Pancreas (tissue), 10 donors: ENCODE measurements around the gene RAB5B. TPM values are rescaled to one million over a fixed set of nuclear protein-coding genes. Genes with fewer than 3 reads are reported as not detected.
"Not testable (repeated sequence)": the region's sequence is repeated elsewhere in the genome, so short reads cannot be mapped to it uniquely, and the experiment has no call there.

Source experiments
- ATAC-seq, 4 donors: fragments of 200-7000 bp; cut with Tn5 transposase; one replicate each; pipeline versions ENCODE4 v1.8.0 to v1.9.1; 2020; ENCODE audit warnings: mild to moderate bottlenecking in 4 of 4, moderate library complexity in 4 of 4
- DNase-seq, 6 donors: peaks; one replicate each; pipeline ENCODE4 v3.0.0-alpha.2; 2020
- FAIRE-seq: peaks from 2 replicates; lab custom pipeline; 2012; peaks lifted over from hg19 to GRCh38; lab: Jason Lieb, UNC
- H3K27ac ChIP-seq, 4 donors: fragments of 200-600 bp; sonication (generic); 1 replicate in 3 of 4; 2 replicates in 1 of 4; pipeline versions ENCODE4 v1.5.0 to v1.8.0; 2020
- H3K27me3 ChIP-seq, 4 donors: fragments of 200-600 bp; one replicate each; pipeline ENCODE4 v1.8.0; 2021
- H3K36me3 ChIP-seq, 3 donors: fragments of 200-600 bp; sonication (generic) in 1 of 3; one replicate each; pipeline versions ENCODE4 v1.5.0 to v1.8.0; 2020 to 2021
- H3K4me1 ChIP-seq, 3 donors: fragments of 200-600 bp; one replicate each; pipeline ENCODE4 v1.8.0; 2021
- H3K4me3 ChIP-seq, 4 donors: fragments of 200-600 bp; sonication (generic) in 2 of 4; one replicate each; pipeline versions ENCODE4 v1.5.0 to v1.8.0; 2020 to 2021
- H3K9me3 ChIP-seq, 4 donors: fragments of 200-600 bp; one replicate each; pipeline ENCODE4 v1.8.0; 2021
- WGBS, 2 donors: extraction: QIAGEN DNeasy Blood & Tissue Kit; methylation state at CpG; one replicate each; pipeline ENCODE4 v1.1.7; 2013; 5-methylcytosine and 5-hydroxymethylcytosine counted together
- intact Hi-C, 3 donors: fragments of 100-400 bp; cut with DNase I; formaldehyde crosslinking; loops; one replicate each; pipeline versions ENCODE4 v1.11.1 to v1.14.2; 2022
- polyA plus RNA-seq, 2 donors: library from polyadenylated mRNA; stranded (reverse); fragments of 200-250 nt; gene quantifications; one replicate each; pipeline ENCODE4 v1.2.3, GENCODE V29; 2013
- total RNA-seq, 6 donors: library from RNA; stranded (reverse); fragmentation: NEBNext Ultra II Directional in 4 of 6; extraction: Animal tissue kit (Norgen Biotek cat#: 25700) in 4 of 6; gene quantifications; one replicate each; pipeline versions ENCODE4 v1.2.1 to v1.2.4, GENCODE V29; 2021 to 2023
- TF ChIP-seq, protein P1 (sequence below), 4 donors: fragments of 200-600 bp; sonication (generic) in 3 of 4; IDR thresholded peaks; one replicate each; pipeline versions ENCODE4 v1.5.0 to v1.8.0; 2021; ENCODE audit warnings: antibody characterized with exemption in 4 of 4
- donor health status: healthy with polysubstance abuse.
- donor health status: DM: no; HTN: no; CAD: no; lungs with moderate emphysema.
- donor health status: DM: no; HTN: no; CAD: no.
- donor health status: control.
- donor health status: control.
- donor health status: Bipolar disorder and iron deficiency.
- donor health status: DM: yes; HTN: yes; CAD: no.
- donor health status: DM: no; HTN: no; CAD: no.
- donor health status: DM: no; HTN: no; CAD: no.
- donor health status: DM: yes; HTN: yes; CAD: no.

RAB5B gene
- total and polyA plus RNA-seq, 8 donors: 19.8 to 76.8 (median 36.4) TPM

DNA sequence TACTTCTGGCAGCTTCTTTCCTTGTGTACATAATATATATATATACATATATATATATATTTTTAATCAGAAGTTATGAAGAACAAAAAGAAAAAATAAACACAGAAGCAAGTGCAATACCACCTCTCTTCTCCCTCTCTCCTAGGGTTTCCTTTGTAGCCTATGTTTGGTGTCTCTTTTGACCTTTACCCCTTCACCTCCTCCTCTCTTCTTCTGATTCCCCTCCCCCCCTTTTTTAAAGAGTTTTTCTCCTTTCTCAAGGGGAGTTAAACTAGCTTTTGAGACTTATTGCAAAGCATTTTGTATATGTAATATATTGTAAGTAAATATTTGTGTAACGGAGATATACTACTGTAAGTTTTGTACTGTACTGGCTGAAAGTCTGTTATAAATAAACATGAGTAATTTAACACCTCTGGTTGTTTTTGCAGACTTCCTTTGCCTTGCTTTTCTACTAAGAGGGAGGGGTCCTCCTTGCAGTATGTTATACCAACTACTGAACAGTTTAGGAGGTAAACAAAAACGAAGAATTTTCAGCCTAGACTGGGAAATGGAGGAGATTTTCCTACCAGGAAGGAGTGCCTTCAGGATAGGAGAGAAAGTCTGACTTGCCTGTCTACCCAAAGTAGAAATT is 64.3 kb downstream of the RAB5B start:
- DNase-seq: no peak
- Histone ChIP-seq H3K9me3 (no peaks in the 10 kb centered on the region), H3K27ac (no peak overlapping the region), H3K27me3 (no peaks in the 10 kb centered on the region), H3K4me1 (peaks cover 5 to 9% (median 5%) of the 10 kb centered on the region in 3 donors), H3K36me3 (peaks cover 0 to 7% (median under 1%) of the 10 kb centered on the region in 3 donors), H3K4me3 (no peak overlapping the region)
- FAIRE-seq: no peak
- ATAC-seq: no peak
- WGBS, 2 donors: 46% methylated on average over 2 of the region's 2 CpGs
- intact Hi-C loops: loop anchor here in 1 of 3 donors (5.0 to 10.0 kb wide), 2 partner anchors 41 to 303 kb away; partner anchors contain the start of gene SUOX
- TF ChIP-seq, protein P1, sequence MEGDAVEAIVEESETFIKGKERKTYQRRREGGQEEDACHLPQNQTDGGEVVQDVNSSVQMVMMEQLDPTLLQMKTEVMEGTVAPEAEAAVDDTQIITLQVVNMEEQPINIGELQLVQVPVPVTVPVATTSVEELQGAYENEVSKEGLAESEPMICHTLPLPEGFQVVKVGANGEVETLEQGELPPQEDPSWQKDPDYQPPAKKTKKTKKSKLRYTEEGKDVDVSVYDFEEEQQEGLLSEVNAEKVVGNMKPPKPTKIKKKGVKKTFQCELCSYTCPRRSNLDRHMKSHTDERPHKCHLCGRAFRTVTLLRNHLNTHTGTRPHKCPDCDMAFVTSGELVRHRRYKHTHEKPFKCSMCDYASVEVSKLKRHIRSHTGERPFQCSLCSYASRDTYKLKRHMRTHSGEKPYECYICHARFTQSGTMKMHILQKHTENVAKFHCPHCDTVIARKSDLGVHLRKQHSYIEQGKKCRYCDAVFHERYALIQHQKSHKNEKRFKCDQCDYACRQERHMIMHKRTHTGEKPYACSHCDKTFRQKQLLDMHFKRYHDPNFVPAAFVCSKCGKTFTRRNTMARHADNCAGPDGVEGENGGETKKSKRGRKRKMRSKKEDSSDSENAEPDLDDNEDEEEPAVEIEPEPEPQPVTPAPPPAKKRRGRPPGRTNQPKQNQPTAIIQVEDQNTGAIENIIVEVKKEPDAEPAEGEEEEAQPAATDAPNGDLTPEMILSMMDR (IDR thresholded peaks at IDR 0.05): no peak

DNA sequence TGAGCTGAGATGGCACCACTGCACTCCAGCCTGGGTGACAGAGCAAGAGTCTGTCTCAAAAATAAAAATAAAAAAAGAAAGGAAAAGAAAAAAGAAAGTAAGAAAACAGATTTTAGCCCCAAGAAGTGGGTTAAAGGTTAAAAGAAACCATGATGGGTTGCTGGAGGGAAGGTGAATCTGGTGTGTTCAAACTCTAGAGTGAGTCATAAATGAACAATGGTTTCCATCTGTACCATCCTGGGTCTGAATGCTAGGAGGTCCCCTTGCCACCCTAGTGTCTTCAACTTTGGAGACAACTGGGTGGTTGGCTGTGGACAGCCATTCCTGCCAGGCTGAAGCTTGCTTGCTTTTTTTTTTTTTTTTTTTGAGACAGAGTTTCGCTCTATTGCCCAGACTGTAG is 66.3 kb downstream of the RAB5B start:
- H3K36me3 ChIP-seq: peaks cover 6 to 19% (median 10%) of the 10 kb centered on the region in 3 donors
- no peak for DNase-seq
- no peaks in the 10 kb centered on the region for H3K27me3 ChIP-seq
- whole genome bisulfite sequencing, 2 donors: 94 to 100% methylated on average over 1 of the region's 1 CpG
- TF ChIP-seq, protein P1 (IDR thresholded peaks at IDR 0.05): no peak
- no peak overlapping the region for H3K27ac ChIP-seq
- FAIRE-seq: no peak
- no peak for ATAC-seq
- H3K4me1 ChIP-seq: peaks cover 5 to 12% (median 5%) of the 10 kb centered on the region in 3 donors
- intact Hi-C loops: no loop called here
- H3K4me3 ChIP-seq: no peak overlapping the region
- no peaks in the 10 kb centered on the region for H3K9me3 ChIP-seq

DNA sequence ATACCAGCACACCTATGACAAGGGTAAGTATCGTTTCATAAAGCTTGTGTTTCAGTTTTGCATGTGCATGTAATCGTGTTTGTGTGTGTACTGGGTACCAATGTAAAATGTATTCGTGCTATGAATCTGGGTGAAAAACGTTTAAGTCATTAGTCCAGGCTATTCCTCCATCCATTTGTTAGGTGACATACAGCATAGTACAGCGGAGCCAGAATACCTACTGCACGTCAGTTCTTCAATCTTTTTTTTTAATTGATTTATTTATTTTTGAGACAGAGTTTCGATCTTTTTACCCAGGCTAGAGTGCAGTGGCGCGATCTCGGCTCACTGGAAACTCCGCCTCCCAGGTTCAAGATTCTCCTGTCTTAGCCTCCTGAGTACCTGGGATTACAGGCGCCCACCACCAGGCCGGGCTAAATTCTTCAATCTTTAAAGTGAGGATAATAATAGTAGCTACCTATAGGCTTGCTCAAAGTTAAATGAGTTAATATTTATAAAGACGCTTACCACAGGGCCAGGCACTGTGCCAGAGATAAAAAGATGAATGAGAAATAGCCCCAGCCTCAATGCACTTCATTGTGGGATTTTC is 67.2 kb downstream of the RAB5B start:
- intact Hi-C loops: no loop called here
- H3K36me3 ChIP-seq: peaks cover 6 to 19% (median 12%) of the 10 kb centered on the region in 3 donors
- 13 to 19% methylated on average over 14 of the region's 14 CpGs for WGBS, 2 donors
- DNase-seq (no peak), FAIRE-seq (no peak), ATAC-seq (peak; percentile 2 to 7 (median 4))
- H3K4me3 ChIP-seq: peak overlapping the region; percentile 9 to 92 (median 69)
- H3K27ac ChIP-seq: peak overlapping the region; percentile 69 to 90 (median 86)
- TF ChIP-seq, protein P1 (IDR thresholded peaks at IDR 0.05): no peak
- no peaks in the 10 kb centered on the region for H3K27me3 ChIP-seq
- peaks cover 5 to 12% (median 5%) of the 10 kb centered on the region in 3 donors for H3K4me1 ChIP-seq
- H3K9me3 ChIP-seq: no peaks in the 10 kb centered on the region

- FAIRE-seq (no peak), DNase-seq (peak; percentile 89 to 97 (median 95)), ATAC-seq (peak; percentile 92 to 97 (median 94))
- intact Hi-C loops: no loop called here
- H3K9me3 ChIP-seq: no peaks in the 10 kb centered on the region
- H3K4me3 ChIP-seq: peak within 1 kb of the TSS; percentile 34 to 92 (median 69)
- TF ChIP-seq, protein P1 (IDR thresholded peaks at IDR 0.05): peak in 2 of 4 donors; percentile 11 to 28
- H3K27me3 ChIP-seq: no peaks in the 10 kb centered on the region
- peaks cover 6 to 19% (median 12%) of the 10 kb centered on the region in 3 donors for H3K36me3 ChIP-seq
- peak within 1 kb of the TSS; percentile 69 to 90 (median 86) for H3K27ac ChIP-seq
- 0 to 1% methylated on average over 50 of the region's 50 CpGs for WGBS, 2 donors
- peaks cover 5 to 12% (median 5%) of the 10 kb centered on the region in 3 donors for H3K4me1 ChIP-seq
These were observed 67.9 kb downstream of the RAB5B start, which contains the start of gene RPS26 for GRCh38 chr12:56041552-56042429. Gene RPS26 (plus strand): TSS chr12:56041918. CDS start chr12:56042167, 249 bp downstream.

- H3K4me1 ChIP-seq: peaks cover 5 to 12% (median 5%) of the 10 kb centered on the region in 3 donors
- H3K36me3 ChIP-seq: peaks cover 6 to 19% (median 12%) of the 10 kb centered on the region in 3 donors
- ATAC-seq, H3K27me3 ChIP-seq, H3K9me3 ChIP-seq, FAIRE-seq, intact Hi-C loops, DNase-seq: not testable (repeated sequence)
- WGBS, 2 donors: 0% methylated on average over 19 to 20 of the region's 20 CpGs
- peak overlapping the region; percentile 34 to 92 (median 69) for H3K4me3 ChIP-seq
- peak overlapping the region; percentile 68 to 90 (median 86) for H3K27ac ChIP-seq
These were observed 68.5 kb downstream of the RAB5B start for GRCh38 chr12:56042430-56042813.
